ENCODE measurements around the gene GCNA. TPM values are rescaled to one million over a fixed set of nuclear protein-coding genes. Genes with fewer than 3 reads are reported as not detected.
A peak's percentile ranks its signal among the peaks of the same experiment; 100 is the strongest.

The GCNA gene, protein sequence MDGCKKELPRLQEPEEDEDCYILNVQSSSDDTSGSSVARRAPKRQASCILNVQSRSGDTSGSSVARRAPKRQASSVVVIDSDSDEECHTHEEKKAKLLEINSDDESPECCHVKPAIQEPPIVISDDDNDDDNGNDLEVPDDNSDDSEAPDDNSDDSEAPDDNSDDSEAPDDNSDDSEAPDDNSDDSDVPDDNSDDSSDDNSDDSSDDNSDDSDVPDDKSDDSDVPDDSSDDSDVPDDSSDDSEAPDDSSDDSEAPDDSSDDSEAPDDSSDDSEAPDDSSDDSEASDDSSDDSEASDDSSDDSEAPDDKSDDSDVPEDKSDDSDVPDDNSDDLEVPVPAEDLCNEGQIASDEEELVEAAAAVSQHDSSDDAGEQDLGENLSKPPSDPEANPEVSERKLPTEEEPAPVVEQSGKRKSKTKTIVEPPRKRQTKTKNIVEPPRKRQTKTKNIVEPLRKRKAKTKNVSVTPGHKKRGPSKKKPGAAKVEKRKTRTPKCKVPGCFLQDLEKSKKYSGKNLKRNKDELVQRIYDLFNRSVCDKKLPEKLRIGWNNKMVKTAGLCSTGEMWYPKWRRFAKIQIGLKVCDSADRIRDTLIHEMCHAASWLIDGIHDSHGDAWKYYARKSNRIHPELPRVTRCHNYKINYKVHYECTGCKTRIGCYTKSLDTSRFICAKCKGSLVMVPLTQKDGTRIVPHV
- 1.5 and 3.1 TPM in 2 replicates for total RNA-seq
- polyA plus RNA-seq (2012), result 2.2 TPM

DNA sequence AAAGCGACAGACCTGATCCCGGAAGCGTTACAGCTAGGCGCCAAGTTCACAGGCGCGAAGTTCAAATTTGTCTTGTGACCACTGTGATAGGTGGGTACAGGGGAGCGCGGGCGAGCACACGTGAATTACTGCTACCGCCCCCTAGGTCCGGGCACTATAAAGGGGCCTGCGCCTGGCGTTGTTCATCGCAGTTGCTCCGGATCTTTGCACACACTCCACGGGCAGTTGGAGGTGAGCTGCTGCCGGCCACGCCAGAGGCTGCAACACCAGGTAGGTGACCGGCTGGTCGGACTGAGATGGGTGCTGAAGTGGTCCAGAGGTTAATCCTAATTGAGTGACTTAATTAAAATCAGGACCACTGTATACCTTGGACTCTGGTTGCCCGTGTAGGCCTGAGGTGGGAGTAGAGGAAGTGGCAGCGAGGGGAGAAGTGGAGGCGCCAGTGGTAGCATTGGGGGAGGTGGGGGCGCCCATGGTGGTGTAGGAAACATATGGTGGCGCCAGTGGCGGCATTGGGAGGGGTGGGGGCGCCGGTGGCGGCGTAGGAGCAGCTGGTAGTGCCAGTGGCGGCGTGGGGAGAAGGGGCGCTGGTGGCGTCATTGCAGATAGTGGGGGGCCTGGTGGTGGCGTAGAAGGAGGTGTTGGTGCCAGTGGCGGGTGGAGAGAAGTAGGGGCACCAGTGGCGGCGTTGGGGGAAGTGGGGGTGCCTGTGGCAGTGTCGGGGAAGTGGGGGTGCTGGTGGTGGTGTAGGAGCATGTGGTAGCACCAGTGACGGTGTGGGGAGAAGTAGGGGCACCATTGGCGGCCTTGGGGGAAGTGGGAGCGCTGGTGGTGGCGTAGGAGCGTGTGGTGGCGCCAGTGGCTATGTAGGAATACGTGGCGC is at the start of gene GCNA:
TSS of gene GCNA (plus strand) at position 185 of the 883 bp plus-strand sequence. CDS start 2,385 bp downstream, outside the sequence.
- DNase-seq (ENCODE audit: low read depth), result no peak

DNA sequence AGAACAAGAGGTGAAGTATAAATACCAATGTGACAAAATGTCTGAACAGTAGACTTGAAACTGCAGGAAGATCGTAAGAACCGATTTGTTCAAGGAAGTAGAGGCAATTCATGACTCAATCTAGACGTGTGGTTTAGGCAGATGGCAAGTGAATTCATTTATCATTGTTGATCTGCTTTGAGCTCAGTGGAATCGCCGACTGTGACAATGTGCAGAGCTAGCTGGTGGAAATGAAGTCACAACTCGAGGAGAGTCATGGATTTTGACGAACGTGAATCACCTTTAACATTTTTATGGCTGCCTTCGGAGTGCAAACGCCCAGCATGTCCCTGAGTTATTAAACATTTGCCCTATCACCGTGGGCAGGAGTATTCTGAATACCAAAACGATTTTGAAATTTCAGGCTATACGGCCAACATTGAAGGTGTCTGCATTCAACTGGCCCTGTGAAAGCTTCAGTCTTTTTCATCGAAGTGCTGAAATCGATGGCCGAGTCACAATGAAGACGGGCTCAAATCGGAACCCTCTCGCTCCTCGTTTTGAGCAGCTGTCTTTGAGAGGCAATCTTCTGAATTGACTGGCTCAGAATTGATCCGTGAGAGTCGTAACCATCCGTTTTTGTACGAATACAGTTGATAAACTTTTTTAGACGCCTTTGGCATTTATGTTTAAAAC is 46.0 kb upstream of the GCNA start:
- DNase-seq (ENCODE audit: low read depth), result peak; percentile 47

DNA sequence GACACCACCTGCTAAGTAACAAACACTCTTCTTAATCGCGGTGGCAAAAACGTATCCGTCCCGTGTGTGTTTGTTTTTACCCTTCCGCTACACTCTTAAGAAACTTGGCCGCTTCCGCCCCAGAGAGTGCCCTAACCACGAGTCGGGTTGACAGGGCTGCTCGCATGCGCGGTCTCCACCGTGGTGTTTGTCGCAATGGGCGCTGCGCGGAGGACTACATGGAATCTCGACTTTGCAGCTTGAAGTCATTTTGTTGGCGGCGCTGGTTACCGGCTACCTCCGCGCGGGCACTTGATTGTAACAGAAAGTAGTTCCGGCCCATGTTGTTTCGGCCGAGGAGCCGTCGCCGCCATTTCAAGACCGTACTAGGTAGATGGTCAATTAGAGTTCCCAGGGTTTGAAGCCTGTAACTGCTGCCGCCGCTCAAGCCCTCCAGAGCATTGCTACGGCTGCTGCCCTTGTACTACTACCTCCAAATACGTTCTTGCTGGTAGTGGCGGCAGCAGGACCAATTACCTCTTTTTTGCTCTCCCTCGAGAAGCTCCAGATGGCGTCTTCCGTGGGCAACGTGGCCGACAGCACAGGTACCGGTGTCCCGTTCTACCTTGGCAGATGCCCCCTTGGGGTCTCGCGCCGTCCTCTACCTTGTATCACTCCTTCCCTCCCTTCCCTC is 45.3 kb upstream of the GCNA start, which contains the start of gene OGT:
TSS of gene OGT (plus strand) at position 352 of the 673 bp plus-strand sequence. CDS start at position 548, 196 bp downstream.
- peak; percentile 96 for DNase-seq (ENCODE audit: low read depth)

DNA sequence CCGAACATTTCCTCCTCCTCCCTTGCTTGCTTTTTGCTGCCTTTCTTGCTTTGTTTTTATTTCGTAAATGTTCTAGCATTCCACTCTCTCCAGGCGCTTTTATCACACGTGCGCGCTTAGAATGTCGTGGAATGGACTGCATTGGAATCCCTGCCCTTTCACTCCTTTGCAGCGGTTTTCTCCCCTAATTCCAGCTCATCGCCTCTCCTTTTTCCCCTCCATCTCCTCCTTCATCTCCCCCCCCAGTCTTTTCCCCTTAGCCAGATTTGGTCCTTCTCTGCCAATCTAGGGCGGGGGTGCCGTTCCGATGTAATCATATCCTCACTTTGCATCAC is 44.8 kb upstream of the GCNA start:
- DNase-seq (ENCODE audit: low read depth), result no peak

DNA sequence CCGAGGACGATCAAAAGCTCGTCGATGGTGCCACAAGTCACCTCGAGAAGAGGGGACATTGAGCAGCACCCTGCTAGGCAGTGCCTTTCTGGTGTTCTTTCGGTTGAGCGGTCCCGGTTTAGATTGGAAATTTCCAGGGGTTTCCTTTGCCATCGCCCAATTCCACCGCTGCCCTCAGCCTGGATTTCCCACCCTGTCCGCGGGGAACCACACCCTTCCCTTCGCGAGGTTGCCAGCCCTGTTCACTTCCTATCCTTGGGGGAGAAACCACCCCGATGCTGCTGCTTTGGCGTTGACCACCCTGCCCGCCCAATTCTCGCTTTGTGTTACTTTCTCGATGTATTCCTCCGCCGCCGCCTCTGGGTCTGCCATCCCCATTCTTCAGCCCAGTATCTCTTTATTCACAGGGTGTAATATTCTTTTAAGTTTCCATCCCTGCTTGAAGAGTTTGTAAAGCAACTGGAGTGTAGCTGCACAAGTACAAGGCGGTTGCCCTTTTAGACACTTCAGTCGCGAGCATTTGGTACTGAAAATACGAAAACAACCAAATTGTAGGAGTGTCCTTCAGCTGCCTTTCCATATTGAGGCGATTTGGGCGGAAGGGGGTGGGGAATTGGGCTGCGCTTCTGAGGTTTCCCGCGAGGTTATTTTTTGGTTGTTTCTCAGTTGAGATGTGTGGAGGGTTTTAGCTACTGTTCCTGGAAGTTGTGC is 44.2 kb upstream of the GCNA start:
- DNase-seq (ENCODE audit: low read depth), result peak; percentile 57

DNA sequence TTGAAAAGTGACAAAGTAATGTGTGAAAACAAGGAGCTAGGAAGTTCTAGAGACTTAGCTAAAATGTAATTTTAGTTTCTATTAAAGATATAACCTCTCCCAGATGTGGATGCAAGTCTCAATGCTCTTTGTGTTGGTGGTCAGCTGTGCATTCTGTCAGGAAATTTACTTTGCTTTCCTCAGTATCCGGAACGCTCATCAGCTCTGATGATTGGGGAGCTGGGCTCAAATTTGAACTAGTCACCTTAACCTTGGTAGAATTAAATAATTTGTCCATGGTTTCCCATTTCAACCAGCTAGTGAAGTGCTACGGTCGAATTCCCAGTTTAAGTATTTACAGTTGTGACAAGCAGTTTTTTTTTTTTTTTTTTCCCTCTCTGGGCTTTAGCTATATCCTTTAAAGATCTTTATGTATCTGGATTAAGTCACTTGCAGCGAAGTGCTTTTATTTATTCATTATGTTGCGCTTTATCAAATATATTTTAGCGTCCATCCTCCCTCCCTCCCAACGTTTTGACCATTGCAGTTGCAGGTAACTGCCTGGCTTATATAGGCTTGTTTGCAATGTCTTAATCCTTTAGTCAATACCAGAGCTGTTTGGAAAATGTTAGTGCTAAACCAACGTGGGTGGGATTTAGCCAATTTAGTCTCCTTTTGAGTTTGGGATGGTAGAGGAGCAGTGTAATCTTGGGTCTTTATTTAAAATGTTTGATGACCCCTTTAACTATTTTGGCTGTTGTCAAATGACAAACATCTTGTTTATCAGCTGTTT is 43.3 kb upstream of the GCNA start:
- no peak for DNase-seq (ENCODE audit: low read depth)

DNA sequence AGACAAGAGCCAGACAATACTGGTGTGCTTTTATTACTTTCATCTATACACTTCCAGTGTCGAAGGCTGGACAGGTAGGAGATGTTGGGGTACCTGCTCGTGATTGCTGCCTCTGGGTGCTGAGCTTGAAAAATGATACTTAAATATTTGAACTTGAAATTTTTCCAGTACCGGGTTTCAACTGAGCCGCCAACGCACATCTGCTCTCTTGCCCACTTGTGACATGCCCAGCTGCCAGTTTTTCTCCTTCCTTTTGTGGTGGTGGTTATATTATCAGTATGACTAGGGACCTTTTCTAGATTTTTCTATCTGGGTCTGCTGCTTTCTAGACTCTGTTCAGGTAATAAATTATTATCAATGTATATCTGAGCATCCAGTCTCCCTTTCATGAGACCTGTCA is 42.0 kb upstream of the GCNA start:
- peak; percentile 33 for DNase-seq (ENCODE audit: low read depth)

DNA sequence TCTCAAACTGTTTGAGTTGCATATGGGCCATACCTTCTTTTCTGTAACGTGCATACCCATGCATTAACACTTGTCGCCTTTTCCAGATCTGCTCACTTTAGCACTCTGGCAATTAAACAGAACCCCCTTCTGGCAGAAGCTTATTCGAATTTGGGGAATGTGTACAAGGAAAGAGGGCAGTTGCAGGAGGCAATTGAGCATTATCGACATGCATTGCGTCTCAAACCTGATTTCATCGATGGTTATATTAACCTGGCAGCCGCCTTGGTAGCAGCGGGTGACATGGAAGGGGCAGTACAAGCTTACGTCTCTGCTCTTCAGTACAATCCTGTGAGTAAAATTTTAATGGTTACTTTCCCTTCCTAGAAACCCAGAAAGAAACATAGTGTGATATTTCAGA is 40.5 kb upstream of the GCNA start:
- DNase-seq (ENCODE audit: low read depth), result no peak

DNA sequence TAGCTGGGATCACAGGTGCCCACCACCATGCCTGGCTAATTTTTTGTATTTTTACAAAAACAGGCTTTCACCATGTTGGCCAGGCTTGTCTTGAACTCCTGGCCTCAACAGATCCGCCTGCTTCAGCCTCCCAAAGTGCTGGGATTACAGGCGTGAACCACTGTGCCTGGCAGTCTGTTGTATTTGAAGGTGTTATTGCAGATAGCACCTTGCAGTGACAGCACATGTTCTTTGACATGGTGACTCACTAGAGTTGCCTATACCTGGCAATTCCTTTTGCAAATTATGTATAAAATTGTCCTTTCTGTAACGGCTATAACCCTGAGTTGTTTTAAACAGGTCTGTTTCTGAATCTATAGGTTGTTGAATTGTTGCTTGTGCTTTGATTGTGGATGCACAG is 37.4 kb upstream of the GCNA start:
- no peak for DNase-seq (ENCODE audit: low read depth)

DNA sequence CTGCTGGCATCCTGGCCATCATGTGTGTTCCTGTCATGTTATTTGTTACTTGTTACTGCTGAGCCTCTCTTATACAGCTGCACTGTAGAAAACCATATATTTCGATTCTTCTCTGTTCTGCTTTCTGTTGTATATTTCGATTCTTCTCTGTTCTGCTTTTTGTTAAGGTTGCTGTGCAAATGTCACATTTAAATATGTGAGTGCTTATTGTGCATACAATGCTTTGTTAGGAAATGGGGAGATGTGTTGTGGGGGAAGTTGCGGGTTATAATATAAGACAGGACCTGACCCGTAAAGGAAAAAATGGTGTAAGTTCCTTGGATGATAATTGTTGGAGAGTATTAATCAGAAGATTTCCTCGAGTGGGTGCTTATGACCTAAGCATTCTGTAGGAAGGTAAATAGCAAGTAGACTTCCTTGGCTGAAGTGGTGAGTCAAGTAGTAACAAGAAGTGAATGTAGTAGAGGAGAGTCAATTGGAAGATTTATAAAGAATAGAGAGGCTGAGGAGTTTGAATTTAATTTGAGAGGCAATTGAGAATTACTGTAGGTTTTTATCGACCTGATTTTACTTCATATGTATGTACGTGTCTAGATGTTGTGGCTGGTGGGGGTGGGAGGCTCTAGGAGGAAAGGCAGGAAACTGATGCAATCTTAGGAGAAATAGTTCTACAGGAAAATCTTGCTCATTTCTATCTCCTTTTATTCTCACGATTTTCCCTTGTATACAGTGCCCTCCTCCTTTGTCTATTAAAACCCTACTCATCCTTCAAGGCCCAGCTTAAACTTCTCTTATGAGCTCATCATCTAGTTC is 36.8 kb upstream of the GCNA start:
- DNase-seq (ENCODE audit: low read depth), result no peak

DNA sequence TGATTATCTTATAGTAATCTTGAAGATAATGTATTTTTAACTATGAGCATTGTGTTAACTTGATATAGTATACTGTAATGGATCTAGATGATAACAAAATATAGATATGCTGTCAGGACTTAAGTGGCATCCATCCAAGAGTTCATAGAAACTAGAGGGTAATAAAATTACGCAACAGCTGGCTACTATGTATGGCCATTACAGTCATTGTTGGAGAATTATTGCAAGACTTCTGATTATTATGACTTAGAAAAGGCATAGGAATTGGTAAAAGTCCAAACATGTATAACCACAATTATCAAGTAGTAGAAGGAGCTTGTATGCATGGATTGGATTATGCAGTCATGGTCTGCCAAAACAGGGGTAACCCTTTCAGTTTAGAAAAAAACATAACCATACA is 35.8 kb upstream of the GCNA start:
- DNase-seq (ENCODE audit: low read depth), result no peak

DNA sequence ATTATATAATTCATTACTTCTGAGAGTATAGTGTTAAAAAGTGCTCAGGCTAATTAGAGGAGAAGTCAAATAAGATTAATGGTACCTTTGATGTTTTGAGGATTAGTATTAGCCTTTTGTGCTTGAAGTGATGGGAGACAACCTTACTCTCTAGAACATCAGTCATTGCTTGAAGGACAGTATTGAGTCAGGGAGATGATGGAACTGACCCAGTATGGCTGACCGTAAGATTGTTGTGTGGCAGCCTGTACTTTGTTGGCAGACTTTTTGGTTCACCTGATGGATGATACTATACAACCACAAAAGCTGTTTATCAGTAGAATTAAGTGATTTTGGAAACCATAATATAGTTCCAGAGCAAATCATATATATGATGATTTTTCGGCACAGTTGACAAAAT is 35.4 kb upstream of the GCNA start:
- DNase-seq (ENCODE audit: low read depth), result no peak

DNA sequence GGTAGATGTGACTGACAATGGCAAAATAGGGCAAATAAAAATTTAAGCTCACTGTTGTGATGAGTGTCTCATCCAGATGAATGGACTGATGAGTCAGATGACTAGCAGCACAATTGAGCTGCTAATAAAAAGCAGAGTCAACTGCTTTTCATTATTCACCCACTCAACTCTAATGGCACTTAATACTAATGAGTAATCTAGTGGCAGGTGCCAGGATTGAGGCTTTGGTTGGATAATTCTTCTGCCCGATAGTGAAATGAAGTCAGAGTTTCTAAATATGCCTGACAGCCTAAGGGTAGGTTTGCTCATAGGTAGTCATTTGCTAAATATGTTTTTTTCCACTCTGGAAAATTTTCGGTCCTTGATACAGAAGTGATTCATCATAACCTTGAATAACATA is 34.9 kb upstream of the GCNA start:
- peak; percentile 83 for DNase-seq (ENCODE audit: low read depth)

DNA sequence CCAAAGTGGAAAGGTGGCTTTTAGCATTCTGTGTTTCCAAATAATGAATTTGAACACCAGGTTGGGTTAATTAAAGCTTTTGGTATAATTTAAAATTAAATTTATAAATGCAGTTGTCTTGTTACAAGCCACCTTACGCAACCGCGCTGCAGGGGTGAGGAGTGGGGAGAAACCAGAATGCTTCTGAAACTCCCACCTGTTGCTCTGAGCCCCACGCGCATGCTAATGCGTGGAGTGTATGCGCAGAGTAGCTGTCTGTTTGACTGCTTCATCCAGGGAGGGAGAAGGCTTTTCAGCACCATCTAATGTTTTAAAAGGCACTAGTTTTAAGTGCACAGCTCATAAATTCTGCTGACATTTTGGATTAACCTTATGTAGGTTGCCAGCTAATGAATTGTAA is 32.9 kb upstream of the GCNA start:
- DNase-seq (ENCODE audit: low read depth), result no peak

DNA sequence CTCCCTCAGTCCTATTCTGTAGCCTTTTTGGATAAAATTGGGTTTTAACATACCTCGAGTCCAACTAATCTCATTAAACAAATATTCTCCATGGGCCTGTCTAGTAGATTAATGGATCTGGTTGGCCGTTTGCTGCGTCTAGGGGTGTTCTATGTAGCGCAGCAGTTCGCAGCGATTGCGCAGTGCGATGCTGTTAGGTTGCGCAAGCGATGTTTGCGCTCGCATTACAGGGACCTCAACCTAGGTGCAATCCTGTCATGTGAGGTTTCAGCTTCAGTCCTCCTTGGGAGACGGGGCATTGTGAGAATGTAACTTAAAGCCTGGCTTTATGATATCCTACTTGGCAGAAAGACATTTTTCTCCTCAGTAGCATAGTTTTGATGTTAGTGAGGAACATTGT is 31.4 kb upstream of the GCNA start:
- no peak for DNase-seq (ENCODE audit: low read depth)

DNA sequence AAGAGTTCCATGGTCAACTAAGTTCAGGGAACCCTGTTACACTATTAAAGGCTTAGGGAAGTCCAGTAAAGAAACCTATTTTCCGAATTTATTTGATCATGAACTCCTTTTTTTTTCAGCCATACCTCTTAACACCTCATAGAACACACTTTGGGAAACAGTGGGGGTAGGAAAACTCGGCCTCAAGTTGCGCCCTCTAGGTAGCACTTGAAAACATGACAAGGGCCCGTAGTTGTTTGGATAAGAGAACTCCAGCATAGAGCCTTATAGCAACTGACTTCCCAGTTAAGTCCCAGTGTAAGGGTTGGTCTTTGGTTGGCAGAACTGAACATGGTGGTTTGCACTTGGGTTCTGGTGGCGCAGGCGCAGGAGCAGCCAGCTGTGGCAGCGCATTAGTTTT is 30.9 kb upstream of the GCNA start:
- no peak for DNase-seq (ENCODE audit: low read depth)

DNA sequence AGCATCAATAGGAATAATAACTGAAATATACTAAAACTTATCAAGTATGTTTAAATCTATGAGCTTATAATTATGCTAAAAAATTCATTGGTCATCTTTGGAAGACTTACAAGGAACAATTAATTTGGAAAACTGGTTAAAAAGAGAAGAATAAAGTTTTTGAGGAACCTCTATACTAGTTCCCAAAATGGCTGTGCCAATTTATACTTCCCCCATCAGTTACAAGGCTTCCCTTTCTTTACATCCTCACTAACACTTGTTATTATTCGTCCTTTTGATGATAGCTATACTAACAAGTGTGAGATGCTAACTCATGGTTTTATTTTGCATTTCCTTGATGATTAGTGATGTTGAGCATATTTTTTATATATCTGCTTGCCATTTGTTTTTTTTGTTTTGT is 28.3 kb upstream of the GCNA start:
- no peak for DNase-seq (ENCODE audit: low read depth)

DNA sequence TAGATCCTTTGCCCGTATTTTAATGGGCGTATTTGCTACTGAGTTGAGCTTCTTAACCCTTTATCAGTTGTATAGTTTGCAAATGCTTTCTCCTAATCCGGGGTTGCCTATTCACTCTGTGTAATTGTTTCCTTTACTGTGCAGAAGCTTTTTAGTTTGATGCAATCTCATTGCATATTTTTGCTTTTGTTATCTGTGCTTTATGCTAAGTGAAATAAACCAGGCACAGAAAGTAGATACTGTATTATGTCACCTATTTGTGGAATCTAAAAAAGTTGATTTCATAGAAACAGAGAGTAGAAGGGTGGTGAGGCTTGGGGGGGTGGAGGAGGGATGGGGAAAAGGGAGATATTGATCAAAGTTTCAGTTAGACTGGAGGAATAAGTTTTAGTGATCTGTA is 27.7 kb upstream of the GCNA start:
- no peak for DNase-seq (ENCODE audit: low read depth)
